ENCODE data around the gene CDRT4.

The CDRT4 gene

DNA sequence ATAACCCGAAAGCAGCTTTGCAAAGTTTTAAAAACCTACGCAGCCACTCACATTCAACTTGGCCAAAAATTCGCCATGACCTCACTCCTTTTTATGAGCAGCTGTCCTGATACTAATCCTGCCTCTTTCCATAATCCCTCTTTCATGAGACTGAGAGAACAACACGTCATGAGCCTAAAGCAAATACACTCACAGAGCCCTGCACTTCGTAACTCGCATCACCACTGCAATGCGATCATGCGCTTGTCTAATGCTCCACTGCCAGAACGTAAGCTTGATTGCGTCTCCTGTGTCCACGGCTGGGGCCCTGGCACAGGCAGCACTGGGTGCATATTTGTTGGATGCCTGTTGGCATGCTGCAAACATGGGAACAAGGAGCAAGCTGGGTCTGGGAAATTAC lies 36.2 kb downstream of the CDRT4 start:
- no peak for DNase-seq

DNA sequence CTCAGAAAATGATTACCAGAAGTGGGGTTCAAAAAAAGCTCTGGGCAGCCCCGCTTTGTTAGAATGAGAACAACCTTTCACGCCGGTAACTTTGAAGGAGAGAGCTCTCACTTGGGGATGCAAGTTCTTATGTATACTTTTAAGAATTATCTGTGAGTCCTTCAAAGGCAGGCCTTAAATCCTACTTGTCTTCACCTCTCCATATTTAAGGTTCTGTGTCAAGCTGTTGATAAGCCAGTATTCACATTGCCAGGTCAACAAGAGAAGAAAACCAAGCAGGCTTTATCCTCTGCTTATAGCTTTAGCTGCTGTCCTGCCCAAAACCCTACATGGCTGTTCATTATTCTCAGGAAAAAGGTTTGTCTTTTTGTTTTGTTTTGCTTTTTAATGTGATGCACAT lies 42.9 kb downstream of the CDRT4 start:
- no peak for DNase-seq

DNA sequence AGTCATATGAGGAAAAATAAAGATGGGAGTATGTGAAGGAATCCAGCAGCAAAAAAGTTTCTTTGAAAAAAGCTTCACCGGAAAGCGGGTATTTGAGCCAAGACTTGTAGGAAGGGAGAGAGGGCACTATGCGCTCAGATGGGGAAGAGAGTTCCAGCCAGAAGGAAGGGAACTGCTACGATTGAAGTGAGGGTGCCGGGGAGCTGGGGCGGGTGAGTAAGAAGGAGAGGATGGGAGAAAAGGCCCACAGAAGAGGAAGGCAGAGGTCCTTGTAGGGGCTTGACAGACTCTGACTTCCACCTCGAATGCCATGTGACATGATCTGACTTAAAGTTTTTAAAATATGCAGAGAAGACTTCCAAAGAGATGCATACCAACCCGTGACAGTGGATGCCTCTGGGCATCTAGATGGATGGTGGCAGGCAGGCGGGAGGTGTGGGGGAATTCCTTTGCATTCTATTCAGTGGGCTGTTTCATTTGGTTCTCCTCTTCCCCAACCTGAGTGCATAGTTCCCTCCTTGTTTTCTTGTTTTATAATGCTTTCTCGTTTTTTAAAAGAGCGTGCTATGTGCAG lies 44.9 kb downstream of the CDRT4 start:
- DNase-seq = no peak

DNA sequence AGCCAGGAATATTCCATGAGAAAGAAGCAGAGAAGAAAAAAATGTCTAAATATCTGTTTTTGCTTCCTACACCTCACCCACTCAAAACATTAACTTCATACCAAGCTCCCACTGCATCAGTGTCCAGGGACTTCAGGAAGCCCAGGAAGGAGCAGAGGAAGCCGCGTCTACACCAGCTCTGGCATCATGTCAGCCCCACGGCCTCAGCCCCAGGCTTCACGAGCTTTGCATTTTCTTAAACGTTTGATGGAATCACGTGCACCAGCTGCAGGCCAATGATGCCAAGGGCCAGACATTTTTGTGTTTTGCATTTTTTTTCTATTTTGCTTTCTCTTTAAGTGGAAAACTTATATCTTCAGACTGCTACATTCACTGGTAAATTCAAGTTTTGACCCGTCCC lies 48.6 kb downstream of the CDRT4 start:
- no peak for DNase-seq

DNA sequence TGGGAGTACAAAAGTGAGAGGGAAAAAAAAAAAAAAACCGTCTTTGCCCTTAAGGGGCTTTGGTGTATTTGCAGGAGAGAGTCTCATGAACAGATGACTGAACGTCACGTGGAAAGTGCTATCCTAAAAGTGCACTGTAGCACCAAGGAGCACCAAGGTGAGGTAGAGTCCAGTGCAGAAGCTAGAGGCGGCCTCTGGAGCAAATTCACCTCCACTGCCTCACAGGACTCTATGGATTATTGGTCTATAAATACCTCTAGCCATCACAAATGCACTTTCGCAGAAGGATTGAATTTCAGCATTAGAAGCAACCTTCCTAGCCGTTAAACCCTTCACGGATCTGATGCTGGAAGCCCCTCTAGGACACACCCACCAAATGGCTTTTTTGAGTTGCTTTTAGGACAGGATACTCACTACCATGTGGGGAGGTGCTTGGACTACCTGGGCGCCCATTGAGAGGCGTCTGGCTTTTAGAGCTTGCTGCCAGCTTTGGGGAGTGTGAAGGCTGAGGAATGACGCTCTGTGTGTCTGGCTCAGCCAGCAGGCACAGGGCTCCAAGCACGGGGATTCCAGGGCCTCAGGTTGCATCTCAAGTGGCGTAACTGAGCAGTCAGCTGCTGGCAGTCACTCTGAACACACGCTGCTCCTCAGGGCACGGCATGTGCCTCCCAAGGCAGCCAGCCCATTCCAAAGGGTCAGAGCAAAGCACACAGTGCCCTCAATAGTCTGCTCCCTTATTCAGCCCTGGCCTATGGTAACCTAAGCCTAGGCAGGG lies 52.7 kb downstream of the CDRT4 start:
- no peak for DNase-seq

DNA sequence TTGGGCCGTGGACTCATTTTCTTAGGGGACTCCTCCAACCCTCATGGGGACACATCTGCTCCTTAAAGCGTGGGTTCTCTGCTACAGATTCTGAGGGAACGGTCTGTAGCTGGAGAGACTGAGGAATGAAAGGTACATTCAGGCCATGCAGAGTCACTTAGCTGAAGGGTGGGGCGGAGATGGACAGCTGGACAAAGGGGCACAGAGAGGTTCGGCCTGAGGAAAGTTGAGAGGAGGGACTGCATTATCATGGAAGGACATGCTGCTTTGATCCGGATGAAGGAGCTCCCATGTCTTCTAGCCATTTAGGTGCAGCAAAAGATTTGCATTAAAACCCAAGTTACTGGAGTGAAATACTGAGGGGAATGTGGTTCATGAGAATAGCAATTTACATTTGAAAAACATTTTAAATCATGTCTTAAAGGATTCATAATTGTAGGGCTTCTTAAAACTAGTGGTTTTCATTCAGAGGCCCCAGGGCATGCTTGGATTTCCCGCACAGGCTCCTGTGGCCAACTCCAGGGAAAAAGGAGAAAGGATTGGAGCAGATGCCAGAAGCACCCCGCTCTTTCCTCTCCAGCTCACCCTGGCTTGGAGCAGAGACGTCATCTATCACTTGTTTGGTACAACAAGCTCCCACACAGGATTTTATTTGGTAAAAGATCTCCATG lies 54.2 kb downstream of the CDRT4 start:
- no peak for DNase-seq

DNA sequence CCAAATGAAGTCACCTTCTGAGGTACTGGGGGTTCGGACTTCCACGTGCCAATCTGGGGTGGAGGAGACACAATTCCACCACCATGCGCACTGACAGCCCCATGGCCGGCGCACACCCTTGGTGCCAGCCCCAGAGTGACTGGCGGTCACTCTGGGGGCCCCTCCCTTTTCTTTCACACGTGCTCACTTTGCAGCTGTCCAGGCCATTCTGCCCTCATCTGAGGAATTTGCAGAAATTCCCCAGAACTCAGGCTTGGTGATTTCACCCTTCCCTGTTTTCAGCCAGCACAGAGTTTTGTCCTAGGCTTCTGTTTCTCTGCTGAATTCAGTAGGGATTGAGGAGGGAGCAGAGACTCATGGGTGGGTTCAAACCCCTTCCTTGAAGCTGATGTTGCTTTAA lies 54.8 kb downstream of the CDRT4 start:
- no peak for DNase-seq

DNA sequence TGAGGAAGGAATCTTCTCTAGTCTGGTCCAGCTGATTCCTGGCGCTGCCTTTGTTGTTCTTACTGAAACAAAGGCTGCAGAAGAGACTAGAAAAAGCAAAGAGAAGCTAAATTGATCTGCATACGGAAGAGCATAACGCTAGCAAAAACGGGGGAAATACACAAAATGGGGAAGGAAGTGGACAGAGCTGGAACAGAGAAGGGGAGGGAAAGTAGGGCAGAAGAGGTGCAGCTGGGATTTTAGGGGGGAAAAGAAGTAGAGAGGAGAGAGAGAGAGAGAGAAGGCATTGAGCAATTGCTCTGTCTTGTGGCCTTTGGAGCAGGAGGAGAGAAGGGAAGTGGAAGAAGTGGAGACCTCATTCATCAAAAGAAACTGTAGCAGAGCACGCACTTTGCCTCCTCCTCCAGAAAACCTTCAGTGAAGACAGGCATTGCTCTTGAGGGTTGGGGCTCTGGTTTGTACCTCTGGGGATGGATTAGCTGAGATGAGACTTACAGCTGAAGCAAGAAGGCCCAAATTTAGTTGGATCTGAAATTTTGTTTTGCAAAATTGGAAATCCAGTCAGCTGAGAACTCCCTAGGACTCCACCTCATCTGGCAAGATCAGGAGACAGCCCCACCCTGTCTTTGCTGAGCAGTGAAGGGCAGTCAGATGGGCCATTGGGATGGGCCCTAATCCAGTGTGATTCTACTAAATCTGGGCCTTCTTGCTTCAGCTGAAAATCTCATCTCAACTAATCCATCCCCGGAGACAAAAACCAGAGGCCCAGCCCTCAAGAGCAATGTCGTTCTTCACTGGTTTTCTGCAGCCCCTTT lies 55.8 kb downstream of the CDRT4 start:
- no peak for DNase-seq

DNA sequence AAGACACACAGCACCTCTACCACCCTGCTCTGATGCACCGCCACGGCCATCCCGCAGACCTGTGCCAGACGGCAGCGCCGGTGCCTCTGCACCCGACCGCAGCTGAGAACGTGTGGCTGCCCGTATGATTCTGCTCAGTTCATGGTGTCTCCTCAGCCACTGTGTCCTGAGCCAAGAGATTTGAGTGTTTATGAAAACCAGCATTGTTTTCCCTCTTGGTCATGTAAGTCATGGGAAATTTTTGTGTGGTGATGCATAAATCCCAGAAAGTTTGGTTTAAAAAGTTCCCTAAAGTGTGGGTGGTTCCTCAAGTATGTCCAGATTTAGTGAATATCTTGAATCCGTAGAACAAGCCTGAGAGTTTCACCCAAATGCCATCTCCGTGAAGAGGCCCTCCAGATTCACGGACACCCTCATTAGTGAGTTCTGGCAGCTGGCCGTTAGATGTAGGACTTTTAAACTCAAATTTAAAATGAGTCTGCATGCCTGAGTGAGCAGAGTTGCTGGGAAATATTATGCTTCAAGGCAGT lies 57.6 kb downstream of the CDRT4 start:
- DNase-seq = no peak

DNA sequence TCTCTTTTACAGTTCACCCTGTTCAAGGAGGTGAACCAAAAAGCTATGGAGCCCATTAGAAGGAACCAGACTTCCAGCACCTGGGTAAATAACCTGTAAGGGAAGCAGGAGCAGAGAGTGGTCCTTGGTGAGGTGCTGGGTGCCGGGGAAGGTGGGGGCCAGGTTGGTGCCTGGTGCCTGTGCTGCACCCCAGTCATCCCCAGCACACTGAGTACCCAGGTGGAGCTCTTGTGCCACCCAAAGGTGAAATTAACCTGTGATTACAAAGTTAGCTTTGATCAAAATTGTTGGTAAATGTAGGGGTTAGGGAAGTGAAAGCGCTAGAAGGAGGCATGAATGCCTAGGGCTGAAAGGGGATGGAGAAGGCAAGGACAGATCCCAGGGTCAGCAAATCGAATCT lies 58.6 kb downstream of the CDRT4 start:
- no peak for DNase-seq

DNA sequence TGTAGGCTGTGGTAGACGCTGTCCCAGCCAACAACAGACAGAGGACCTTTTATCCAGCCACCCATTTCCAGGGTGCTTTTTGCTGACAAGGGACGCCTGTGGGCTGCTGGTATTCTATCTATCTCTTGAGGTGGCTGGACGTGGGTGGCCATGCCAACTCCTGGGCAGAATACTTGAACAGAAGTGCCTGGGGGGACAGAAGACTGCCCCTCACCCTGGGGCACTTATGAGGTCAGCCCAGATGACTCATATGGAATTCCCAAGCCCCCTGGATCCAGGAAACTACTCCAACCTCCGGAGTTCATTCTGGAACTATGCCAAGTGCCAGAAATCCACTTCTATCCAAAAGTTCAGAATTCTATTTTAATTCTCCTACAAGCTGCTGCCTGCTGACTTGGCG lies 61.3 kb downstream of the CDRT4 start:
- DNase-seq = no peak

DNA sequence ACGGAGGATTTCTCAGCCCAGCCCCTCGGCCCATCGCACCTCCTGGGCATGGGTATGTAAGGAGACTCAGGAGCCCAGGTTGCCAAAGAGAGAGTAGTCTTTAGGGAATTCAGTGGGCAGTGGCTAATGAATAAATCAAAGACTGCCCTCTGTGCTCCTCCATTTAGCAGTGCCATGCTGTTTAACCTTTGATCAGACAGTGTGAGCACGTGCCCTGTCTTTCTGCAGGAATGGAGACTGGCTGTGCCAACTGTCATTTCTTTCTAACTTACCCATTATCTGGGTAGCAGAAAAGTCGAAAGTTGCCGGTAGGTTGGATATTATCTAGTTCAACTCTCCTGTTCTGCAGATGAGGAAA lies 62.4 kb downstream of the CDRT4 start:
- DNase-seq = no peak

DNA sequence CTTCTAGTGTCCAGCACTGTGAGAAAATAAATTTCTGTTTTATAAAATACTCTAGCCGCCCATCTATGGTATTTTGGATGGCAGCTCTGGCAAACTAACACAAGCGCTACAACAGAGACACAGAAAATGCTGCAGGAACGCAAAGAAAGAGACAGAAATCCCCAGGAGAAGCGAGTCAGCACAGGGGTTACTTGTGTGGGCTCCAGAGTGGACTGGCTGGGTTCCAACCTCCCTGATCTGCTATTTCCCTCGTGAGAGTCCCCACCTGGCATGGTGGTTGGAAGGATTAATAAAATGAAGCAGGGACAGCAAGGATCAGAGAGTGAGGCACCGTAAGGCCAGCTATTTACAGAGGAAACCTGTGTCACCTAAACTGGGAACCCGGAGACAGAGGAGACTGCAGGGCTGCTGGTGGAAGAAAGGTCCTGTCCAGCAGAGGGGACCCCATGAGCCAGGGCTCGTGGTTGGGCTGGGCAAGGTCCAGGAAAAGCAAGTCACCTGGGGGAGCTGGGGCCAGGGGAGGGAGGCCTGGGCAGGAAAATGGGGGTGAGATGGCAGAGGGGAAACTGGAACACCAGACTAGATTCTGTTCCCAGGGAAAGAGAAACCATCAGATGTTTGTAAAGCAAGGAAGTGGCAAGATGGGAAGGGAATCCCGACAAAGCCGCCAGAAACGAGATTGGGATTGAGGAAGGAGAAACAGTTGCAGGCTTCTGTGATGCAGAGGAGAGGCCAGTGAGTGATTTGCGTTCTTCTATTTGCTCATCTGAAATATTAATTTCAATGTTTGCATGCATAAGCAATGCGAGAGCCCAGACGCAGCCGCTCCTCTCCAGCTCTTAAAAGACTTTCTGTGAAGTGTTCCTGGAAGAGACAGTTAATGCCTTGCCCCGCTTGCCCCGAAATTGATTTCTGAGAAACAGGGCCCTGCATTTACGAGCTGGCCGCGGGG lies 63.0 kb downstream of the CDRT4 start:
- no peak for DNase-seq

DNA sequence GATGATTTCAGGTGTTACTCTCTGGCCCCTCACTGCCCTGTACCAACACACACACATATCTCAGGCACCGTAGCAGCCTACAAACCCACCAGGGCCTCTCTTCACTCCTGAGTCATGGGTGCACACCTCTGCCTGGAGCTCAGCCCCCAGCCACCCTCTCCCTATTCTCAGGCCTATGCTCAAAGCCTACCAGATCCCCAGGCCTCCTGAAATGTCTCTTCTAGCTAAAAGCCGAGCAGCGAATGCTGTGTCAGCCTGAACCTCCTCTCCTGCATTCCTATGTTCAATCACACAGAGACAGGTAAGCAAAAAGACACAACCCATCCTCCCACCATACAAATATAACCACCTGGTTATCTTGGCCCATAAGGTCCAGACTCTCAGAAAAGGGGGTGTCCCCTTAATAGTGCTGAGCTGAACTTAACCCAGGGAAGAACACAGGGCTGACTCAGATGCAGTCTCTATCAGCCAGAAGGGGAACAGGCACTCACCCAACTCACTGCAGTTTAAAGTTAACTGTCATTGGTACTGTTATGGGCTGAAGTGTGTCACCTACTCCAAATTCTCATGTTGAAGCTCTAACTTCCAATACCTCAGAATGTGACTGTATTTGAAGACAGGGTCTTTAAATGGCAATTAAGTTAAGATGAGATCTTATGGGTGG lies 64.0 kb downstream of the CDRT4 start:
- DNase-seq = no peak

DNA sequence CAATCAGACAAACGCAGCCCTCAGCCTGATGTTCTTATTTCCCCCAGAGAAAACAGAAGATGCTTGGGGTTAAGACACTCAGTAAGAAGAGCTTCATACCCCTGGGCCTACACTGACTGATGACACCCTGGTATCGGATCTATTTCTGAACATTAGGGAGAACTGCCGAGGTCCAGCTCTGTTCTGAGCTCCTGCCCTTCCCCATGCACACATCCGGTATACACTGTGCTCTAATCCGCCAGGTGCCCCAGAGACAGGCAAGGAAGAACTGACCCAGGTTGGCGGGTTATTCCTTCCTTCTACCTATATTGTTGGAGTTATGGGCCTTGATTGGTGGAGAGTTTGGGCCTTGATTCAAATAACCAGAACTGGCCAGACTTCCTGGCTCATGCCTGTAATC lies 68.0 kb downstream of the CDRT4 start:
- no peak for DNase-seq

DNA sequence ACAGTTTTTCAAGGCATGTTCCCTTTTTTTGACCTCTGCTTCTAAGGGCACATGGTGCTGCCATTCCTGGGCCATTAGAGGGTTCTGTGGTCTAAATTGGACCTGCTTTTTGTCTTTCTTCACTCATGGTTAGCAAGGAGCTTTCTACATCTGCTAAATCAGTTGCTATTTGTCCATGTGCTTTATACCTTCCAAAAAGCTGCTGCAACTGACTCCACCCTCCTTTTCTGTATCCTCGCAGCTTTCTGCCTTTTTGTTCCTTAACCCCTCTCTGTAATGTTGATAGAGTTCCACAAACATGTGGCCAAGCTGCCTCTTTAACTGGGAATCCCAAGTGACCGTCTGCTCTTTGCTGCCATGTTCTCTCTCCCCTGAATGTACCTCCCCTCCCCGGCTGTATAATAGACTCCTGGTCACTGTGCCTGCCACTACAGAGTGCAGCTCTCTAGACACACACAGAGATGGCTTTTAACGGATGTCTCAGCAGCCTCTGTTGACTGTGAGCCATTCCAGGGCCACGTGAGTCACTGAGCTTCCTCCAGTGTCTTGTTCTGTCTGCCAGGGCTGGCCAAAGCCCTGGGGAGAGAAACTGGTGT lies 68.6 kb downstream of the CDRT4 start:
- DNase-seq = no peak

DNA sequence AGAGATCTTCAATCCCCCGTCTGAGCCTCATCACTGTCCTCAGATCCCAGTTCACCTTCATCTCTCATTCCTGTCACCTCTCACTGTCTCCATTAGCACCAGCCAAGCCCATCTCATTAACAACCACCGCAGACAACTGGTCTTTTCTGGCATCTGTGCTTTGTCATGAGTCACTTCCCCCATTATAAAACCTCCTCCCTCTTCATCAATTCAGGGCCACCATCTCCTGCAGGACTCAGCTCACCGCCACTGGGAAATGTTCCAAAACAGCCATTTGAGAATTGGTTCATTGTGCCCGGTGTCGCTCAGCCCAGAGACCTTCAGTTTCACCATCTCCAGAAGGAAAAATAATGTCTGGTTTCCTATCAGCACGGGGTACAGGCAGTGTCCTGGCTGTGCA lies 69.1 kb downstream of the CDRT4 start:
- DNase-seq = no peak

DNA sequence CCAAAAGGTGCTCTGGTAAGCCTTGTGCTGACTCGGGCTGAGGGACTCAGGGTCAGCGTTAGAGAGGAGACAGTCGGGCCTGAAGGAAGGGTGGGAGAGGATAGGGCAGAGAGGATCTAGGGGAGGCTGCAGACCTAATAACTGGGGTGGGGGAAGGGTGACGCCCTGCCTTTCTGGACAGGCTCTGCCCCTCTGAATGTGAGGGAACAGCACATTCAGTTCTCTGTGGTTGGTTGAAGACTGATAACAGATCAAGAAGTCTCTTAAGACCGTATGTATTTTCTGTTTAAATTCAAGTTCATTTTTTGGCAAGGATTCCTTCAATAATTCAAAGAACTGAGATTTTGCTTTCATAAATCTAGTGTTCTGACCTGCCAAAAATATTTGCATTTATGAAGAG lies 69.8 kb downstream of the CDRT4 start:
- DNase-seq = no peak

DNA sequence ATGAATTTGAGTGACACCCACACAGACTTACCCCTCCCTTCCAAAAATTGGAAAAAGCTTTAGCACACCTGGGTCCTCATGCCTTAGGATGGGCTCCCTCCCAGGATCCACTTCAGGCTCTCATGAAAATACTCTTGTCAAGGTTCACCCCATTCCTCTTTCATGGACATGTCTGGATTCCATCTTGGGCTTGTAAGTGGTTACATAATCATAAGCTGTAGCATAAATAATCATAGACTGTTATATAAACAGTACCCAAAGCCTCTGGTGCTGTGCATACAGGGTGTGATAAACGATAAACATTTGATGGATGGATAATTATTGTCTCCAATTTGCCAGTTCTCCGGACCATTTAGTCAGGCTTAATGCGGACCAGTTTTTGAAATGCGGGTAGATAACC lies 72.3 kb downstream of the CDRT4 start:
- no peak for DNase-seq

DNA sequence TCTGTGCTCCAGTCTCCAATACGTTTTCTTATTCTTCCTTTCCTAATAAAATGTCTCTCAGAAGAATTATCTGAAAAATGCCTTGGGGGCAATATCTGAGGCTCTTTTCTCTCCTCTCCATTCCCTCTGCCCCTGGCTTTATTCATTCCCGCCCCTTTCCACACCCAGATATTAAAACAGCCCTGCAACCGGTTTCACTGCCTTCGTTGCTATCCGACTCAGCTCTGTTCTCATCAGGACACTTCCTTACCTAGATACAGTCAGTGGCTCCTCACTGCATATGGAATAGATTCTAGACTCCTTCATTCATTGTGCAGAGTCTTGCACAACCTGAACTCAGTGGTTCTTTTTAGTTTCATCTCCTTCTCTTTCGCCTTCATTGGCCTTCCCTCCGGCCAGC lies 74.0 kb downstream of the CDRT4 start:
- DNase-seq = no peak

DNA sequence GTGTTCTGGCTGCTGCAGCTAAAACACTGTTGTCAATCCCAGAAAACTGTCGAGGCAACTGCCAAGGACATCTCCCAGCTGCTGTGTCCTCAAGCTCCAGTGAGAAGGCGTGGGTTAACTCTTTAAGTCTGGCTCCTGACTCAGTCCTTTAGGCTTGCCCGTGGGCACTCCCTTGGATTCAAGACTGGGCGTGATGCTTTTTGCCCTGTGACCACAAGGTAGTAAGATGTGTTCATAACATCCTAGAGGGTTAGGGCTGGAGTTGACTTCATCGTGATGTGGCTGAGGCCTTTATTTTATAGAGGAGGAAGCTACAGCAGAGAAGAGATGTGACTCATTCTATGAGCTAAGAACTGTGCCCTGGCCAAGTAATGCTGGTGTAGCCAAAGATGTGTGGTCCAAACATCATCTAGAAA lies 75.1 kb downstream of the CDRT4 start:
- no peak for DNase-seq
